OCI-LY3 (cell line): Measurements from ENCODE around the gene ITK.

Source experiments
- H2AFZ ChIP-seq: fragments of 200-600, 300-600 bp; shearing (Covaris generic); 2 replicates; pipeline ENCODE4 v1.6.0; 2014; ENCODE audit warnings: antibody characterized with exemption, low read depth, low read length
- H3K27ac ChIP-seq: fragments of 200-600, 300-600 bp; sonication (generic); 2 replicates; pipeline ENCODE4 v1.5.1; 2014; ENCODE audit warnings: mild to moderate bottlenecking, low read length, moderate library complexity, mixed read lengths
- H3K27me3 ChIP-seq: fragments of 200-600, 300-600 bp; sonication (generic); 2 replicates; pipeline ENCODE4 v1.6.1; 2014; ENCODE audit warnings: low read depth, low read length, mixed read lengths
- H3K36me3 ChIP-seq: fragments of 200-600, 300-600 bp; sonication (generic); replicated peaks from 2 replicates; pipeline ENCODE3; 2014; ENCODE audit warnings: low read depth, low read length, mixed read lengths
- H3K4me1 ChIP-seq: fragments of 300-600, 200-600 bp; sonication (generic); 2 replicates; pipeline ENCODE4 v1.6.1; 2014; ENCODE audit warnings: low read length, mixed read lengths
- H3K4me2 ChIP-seq: fragments of 200-600, 300-600 bp; sonication (generic); 2 replicates; pipeline ENCODE4 v1.6.1; 2014; ENCODE audit warnings: low read length, mixed read lengths
- H3K4me3 ChIP-seq: fragments of 300-600, 200-600 bp; sonication (generic); 2 replicates; pipeline ENCODE4 v1.5.1; 2014; ENCODE audit warnings: antibody characterized with exemption, mild to moderate bottlenecking, low read length, moderate library complexity
- H3K79me2 ChIP-seq: fragments of 300-600, 200-600 bp; shearing (Covaris generic); 2 replicates; pipeline ENCODE4 v1.6.1; 2014; ENCODE audit warnings: mild to moderate bottlenecking, low read length, mixed read lengths
- H3K9ac ChIP-seq: fragments of 300-600, 200-600 bp; shearing (Covaris generic); 2 replicates; pipeline ENCODE4 v1.6.0; 2014; ENCODE audit warnings: mild to moderate bottlenecking, low read length, moderate library complexity
- H3K9me3 ChIP-seq: fragments of 200-600, 300-600 bp; shearing (Covaris generic); 2 replicates; pipeline ENCODE4 v1.6.1; 2014; ENCODE audit warnings: low read length, mixed read lengths; ENCODE audit not compliant: insufficient read depth
- H4K20me1 ChIP-seq: fragments of 200-600, 300-600 bp; sonication (generic); 2 replicates; pipeline ENCODE4 v1.6.1; 2016; ENCODE audit warnings: low read length, mixed read lengths; ENCODE audit not compliant: insufficient read depth
- CTCF ChIP-seq: fragments of 200-600, 300-600 bp; sonication (generic); IDR thresholded peaks from 2 replicates; pipeline ENCODE4 v1.5.1; 2014; ENCODE audit warnings: antibody characterized with exemption, low read length, low read depth
- EZH2phosphoT487 ChIP-seq: fragments of 200-600 bp; shearing (Covaris generic); IDR thresholded peaks from 2 replicates; pipeline ENCODE4 v1.6.1; 2018; ENCODE audit warnings: antibody characterized with exemption, mixed run types, low read depth

The ITK gene

GRCh38 chr5:157225469-157226422 is 45.1 kb downstream of the ITK start:
- Histone ChIP-seq H3K79me2 (no peaks in the 10 kb centered on the region), H3K36me3 (no peaks in the 10 kb centered on the region), H3K27me3 (no peaks in the 10 kb centered on the region), H3K4me3 (no peak overlapping the region), H3K9ac (no peak overlapping the region), H3K9me3 (no peaks in the 10 kb centered on the region), H3K4me2 (no peak overlapping the region), H4K20me1 (no peaks in the 10 kb centered on the region), H3K27ac (no peak overlapping the region), H2AFZ (no peak overlapping the region), H3K4me1 (no peaks in the 10 kb centered on the region)
- no peak for TF ChIP-seq CTCF
- no peak for TF ChIP-seq EZH2phosphoT487

- H3K79me2 ChIP-seq = no peaks in the 10 kb centered on the region
- no peak overlapping the region for H2AFZ ChIP-seq
- no peaks in the 10 kb centered on the region for H3K27me3 ChIP-seq
- no peak overlapping the region for H3K4me3 ChIP-seq
- TF ChIP-seq CTCF (no peak), EZH2phosphoT487 (no peak)
- H3K9ac ChIP-seq = no peak overlapping the region
- H3K36me3 ChIP-seq = no peaks in the 10 kb centered on the region
- no peaks in the 10 kb centered on the region for H4K20me1 ChIP-seq
- H3K4me1 ChIP-seq = no peaks in the 10 kb centered on the region
- H3K4me2 ChIP-seq = no peak overlapping the region
- no peak overlapping the region for H3K27ac ChIP-seq
- H3K9me3 ChIP-seq = no peaks in the 10 kb centered on the region
Observed at GRCh38 chr5:157230610-157231009, 50.0 kb downstream of the ITK start.

GRCh38 chr5:157232706-157233105 is 52.1 kb downstream of the ITK start:
- H3K4me1 ChIP-seq = no peaks in the 10 kb centered on the region
- H3K4me2 ChIP-seq = no peak overlapping the region
- H3K36me3 ChIP-seq = no peaks in the 10 kb centered on the region
- no peaks in the 10 kb centered on the region for H3K9me3 ChIP-seq
- no peak overlapping the region for H3K27ac ChIP-seq
- no peak overlapping the region for H3K4me3 ChIP-seq
- H3K79me2 ChIP-seq = no peaks in the 10 kb centered on the region
- H4K20me1 ChIP-seq = no peaks in the 10 kb centered on the region
- TF ChIP-seq CTCF (no peak), EZH2phosphoT487 (no peak)
- H3K27me3 ChIP-seq = no peaks in the 10 kb centered on the region
- no peak overlapping the region for H3K9ac ChIP-seq
- no peak overlapping the region for H2AFZ ChIP-seq

- Histone ChIP-seq H3K27me3 (no peaks in the 10 kb centered on the region), H2AFZ (no peak overlapping the region), H3K36me3 (no peaks in the 10 kb centered on the region), H3K27ac (no peak overlapping the region), H3K79me2 (no peaks in the 10 kb centered on the region), H3K4me1 (no peaks in the 10 kb centered on the region), H4K20me1 (no peaks in the 10 kb centered on the region), H3K4me2 (no peak overlapping the region), H3K9ac (no peak overlapping the region), H3K9me3 (no peaks in the 10 kb centered on the region), H3K4me3 (no peak overlapping the region)
- no peak for TF ChIP-seq EZH2phosphoT487
- TF ChIP-seq CTCF = no peak
Observed at GRCh38 chr5:157233515-157233914, 52.9 kb downstream of the ITK start.
